GM10248 (cell line): Measurements from ENCODE around the gene STAT5A.
"Not testable (repeated sequence)": the region's sequence is repeated elsewhere in the genome, so short reads cannot be mapped to it uniquely, and the experiment has no call there.

Experiments used
- CTCF ChIA-PET: fragments of 300-600 bp; sonication (Branson Sonifier 250); formaldehyde crosslinking; extraction: SDS; loops from one replicate; lab custom pipeline; 2021; ENCODE audit warnings: antibody characterized with exemption; lab: Yijun Ruan, JAX
- POLR2A ChIA-PET: fragments of 350-650 bp; sonication (Branson Sonifier 250); formaldehyde crosslinking; extraction: SDS; loops from one replicate; lab custom pipeline; 2020; ENCODE audit warnings: antibody characterized with exemption; lab: Yijun Ruan, JAX
- DNase-seq: peaks from one replicate; pipeline ENCODE4 v3.0.0; 2012; ENCODE audit errors: extremely low spot score
- CTCF ChIP-seq: IDR thresholded peaks from 2 replicates; pipeline ENCODE4 v1.5.1; 2012; ENCODE audit warnings: mild to moderate bottlenecking, low read depth; ENCODE audit errors: extremely low read depth, missing control alignments, control extremely low read depth

The STAT5A gene

DNA sequence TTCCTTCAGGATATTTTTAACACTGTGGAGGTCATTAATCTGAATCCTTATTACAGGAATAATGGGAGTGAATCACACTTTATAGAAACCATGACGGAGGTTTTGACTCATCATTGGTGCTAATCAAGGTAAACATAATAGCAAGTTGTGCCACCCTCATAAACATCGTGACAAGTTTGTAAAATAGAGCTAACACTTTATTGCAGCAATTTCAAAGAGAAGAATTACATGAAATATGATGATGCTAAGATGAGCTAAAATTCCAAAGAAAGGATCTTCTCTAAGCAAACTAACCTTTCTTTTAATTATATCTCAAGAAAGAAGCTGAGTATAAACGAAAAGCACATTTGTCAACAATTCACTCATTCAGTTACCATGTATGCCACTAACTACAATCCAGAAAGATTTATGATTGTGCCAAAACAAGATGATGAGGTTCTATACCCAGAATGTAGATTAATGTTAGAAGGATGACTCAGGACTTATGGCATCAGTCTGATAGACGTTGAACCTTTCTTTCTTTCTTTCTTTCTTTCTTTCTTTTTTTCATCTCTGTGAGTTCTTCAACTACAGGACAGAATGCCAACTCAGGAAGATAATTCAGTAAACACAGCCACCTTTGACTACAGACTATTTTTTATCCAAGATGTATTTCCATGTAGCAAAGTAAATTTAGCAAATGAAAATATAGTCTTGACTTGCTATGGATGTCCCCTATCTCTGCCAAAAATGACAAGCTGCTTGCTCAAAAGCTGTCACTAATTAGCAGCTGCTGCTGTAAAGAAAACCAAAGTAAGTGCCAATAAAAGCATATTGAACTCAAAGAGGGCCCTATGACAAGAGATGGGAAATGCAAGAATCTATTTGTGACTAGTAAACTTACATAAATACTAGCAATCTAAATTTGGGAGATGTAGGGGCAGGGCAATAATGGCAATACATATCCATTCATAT is 35.4 kb upstream of the STAT5A start:
- DNase-seq = no peak
- no peak for TF ChIP-seq CTCF
- ChIA-PET CTCF (interaction anchor here (0.7 to 1.9 kb wide), 3 partner anchors 22 to 58 kb away, joined by 3 to 8 read pairs (median 6); partner anchors contain the start of gene GHDC), POLR2A (no interaction called here)

DNA sequence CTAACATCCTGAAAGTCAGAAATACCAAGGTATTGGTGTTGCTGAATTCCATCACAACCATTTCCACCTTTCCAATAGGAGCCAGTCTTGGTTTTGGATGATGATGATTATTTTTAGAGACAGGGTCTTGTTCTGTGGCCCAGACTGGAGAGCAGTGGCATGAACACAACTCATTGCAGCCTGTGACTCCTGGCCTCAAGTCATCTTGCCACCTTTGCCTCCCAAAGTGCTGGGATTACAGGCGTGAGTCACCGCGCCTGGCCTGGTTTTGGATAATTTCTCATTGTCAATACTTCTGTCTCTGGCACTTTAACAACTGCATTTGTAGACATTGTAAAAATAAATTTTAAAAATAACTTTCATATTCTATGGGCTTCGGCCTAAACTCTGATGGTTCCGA is 34.7 kb upstream of the STAT5A start:
- DNase-seq = no peak
- ChIA-PET POLR2A (no interaction called here), CTCF (no interaction called here)
- no peak for TF ChIP-seq CTCF

DNA sequence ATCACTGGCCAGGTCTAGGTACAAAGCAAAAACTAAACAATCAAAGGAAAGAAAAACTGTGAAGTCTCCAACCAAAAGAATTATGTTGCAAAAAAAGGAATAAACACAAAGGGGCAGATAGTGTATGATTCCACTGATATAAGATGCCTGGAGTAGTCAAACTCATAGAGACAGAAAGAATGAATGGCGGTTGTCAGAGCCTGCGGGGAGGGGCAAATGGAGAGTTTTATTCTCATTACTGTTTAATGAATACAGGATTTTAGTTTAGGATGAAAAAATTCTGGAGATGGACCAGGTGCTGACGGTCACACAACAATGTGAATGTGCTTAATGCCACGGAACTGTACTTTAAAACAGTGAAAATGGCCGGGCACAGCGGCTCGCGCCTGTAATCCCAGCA is 32.9 kb upstream of the STAT5A start:
- ChIA-PET POLR2A (no interaction called here), CTCF (no interaction called here)
- DNase-seq = no peak
- TF ChIP-seq CTCF = no peak

DNA sequence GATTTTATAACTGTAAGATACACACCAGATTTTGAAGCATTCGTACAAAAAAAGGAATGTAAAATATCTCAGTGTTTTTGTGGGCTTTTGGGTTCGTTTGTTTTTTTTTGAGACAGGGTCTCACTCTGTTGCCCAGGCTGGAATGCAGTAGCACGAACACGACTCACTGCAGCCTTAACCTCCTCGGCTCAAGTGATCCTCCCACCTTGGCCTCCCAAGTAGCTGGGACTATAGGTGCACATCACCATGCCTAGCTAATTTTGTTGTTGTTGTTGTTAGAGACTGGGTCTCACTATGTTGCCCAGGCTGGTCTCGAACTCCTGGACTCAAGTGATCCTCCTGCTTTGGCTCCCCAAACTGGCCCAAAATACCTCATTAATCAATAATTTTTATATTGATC is 28.0 kb upstream of the STAT5A start:
- no peak for TF ChIP-seq CTCF
- ChIA-PET POLR2A (interaction anchor here (0.6 kb wide), 1 partner anchor 305 kb away, joined by 5 read pairs; no protein-coding TSS in a partner anchor), CTCF (interaction anchor here (1.1 to 1.3 kb wide), 2 partner anchors 10 to 38 kb away, joined by 3 to 4 read pairs; no protein-coding TSS in a partner anchor)
- no peak for DNase-seq

DNA sequence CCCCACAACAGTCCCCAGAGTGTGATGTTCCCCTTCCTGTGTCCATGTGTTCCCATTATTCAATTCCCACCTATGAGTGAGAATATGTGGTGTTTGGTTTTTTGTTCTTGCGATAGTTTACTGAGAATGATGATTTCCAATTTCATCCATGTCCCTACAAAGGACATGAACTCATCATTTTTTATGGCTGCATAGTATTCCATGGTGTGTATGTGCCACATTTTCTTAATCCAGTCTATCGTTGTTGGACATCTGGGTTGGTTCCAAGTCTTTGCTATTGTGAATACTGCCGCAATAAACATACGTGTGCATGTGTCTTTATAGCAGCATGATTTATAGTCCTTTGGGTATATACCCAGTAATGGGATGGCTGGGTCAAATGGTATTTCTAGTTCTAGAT is 23.9 kb upstream of the STAT5A start:
- CTCF ChIA-PET = interaction anchor here (1.6 kb wide), 1 partner anchor 18 kb away, joined by 3 read pairs; no protein-coding TSS in a partner anchor
- POLR2A ChIA-PET, DNase-seq: not testable (repeated sequence)

DNA sequence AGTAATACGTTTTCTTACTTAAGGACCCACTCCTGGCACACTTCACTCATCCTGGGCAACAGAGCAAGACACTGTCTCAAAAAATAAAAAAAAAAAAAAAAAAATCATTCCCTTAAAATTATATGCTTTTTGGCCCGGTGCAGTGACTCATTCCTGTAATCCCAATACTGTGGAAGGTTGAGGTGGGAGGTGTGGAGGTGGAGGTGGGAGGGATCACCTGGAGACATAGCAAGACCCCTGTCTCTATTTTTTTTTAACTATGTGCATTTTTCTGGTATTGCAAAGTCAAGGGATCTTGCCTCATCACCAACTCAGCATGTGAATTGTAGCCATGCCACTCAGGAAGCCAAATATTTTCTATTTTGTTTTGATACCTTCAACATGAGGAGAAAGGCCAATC is 21.8 kb upstream of the STAT5A start:
- POLR2A ChIA-PET = no interaction called here
- DNase-seq = no peak
- TF ChIP-seq CTCF = no peak
- CTCF ChIA-PET = interaction anchor here (1.2 kb wide), 1 partner anchor 17 kb away, joined by 3 read pairs; no protein-coding TSS in a partner anchor
